Fibroblast of peridontal ligament (primary cell): ENCODE data around the gene LRRC34.

Experiments
- DNase-seq: peaks from one replicate; pipeline ENCODE4 v3.0.0-alpha.2; 2010; ENCODE audit errors: extremely low read depth

LRRC34 gene

DNA sequence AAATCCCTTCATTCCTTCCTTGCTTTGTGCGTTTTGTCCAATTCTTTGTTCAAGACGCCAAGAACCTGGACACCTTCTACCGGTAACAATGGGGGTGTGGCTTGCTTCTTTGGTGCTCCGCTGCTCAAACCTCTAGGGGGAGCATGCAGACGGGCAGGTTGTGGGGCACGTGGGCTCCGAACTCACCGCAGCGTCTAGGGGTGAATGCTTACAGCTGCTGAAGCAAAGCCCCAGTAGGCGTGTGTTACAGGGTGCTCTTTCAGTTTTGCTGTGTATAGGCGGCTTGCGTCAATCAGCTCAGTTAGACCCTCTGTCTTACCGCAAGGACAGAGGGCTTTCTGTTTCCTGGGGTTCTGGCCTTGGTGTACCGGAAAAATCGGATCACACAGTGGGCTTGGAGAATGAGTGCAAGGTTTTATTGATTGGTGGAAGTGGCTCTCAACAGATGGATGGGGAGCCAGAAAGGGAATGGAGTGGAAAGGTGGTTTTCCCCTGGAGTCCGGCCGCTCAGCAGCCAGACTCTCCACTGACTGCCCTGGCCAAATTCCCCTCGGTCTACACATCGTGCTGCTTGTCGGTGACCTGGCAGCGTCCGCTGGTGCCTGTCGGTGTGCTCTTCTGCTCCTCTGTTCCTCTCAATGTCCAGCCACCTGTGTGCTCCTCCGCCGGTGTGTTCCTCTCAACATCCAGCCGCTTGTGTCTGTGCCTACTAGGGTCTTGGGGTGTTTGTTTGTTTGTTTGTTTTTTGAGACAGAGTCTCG, 1.2 kb upstream of the LRRC34 start:
- DNase-seq, result no peak

DNA sequence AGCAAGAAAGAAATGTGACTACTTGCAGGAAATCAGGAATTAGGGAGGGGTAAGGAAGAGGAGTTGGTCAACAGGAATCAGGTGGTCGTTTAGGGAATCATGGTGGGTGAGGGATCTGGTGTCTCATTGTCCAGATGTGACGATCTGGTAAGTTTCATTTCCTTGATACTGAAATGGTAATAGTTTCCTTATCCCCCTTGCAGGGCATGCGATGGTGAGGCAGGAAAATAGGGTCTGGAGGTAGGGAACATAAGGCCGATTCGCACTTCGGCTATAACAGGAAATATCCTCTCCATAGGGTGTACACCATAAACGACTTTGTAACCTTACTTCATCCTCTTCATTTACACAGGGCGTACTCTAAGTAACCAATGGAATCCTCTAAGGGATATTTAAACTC, 574 bp upstream of the LRRC34 start:
- DNase-seq, result no peak

DNA sequence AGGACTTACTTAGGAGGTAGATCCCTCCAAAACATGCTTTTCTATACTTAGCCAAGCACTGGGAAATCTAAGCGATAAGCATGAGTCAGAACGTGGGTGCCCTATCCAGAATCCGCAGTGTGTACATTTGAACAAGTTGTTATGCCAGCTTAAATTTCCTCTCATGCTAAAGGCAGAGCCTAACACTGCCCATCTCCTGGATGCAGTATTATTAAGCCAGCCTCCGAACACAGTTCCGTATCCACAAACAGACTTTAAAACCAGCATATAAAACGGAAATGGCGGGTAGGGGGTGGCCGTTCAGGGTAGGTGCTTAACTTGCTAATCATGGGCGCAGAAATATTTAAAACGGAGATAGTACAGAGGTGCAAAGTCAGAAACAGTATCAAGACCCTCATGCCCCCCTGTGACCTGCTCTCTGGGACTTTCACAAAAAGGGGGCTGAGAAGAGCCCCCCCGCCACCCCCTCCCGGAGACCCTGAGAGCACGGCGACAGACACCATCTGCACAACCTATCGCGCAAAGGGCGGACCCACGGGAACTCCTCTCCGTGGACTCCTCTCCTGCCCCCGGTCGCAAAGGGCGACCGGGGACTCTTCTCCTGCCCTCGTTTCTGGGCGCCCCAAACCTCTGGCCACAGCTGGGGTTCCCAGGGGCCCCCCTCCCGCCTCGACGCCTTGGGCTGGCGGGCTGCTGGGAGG, 923 bp downstream of the LRRC34 start:
- DNase-seq, result peak; percentile 85

GRCh38 chr3:169809230-169809795, 3.4 kb downstream of the LRRC34 start:
- no peak for DNase-seq

DNA sequence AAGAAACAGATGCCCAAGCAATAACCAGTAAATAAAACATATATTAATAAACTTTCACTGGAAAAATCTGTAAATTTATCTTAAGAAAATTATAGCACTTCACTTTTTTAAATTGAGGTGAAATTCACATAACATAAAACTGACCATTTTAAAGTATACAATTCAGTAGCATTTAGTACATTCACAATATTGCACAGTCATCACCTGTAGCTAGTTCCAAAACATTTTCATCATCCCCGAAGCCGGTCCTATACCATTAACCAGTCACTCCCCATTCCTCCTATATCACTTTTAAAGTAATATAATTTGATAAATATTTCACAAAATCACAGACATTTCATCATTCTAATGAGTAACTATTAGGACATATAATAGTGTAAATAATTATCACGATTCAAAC, 8.0 kb downstream of the LRRC34 start:
- no peak for DNase-seq

- no peak for DNase-seq
These were observed 20.3 kb downstream of the LRRC34 start for GRCh38 chr3:169792359-169792758.

GRCh38 chr3:169790687-169791429, 21.8 kb downstream of the LRRC34 start:
- DNase-seq, result peak; percentile 16

GRCh38 chr3:169790219-169790618, 22.5 kb downstream of the LRRC34 start:
- DNase-seq, result peak; percentile 36

DNA sequence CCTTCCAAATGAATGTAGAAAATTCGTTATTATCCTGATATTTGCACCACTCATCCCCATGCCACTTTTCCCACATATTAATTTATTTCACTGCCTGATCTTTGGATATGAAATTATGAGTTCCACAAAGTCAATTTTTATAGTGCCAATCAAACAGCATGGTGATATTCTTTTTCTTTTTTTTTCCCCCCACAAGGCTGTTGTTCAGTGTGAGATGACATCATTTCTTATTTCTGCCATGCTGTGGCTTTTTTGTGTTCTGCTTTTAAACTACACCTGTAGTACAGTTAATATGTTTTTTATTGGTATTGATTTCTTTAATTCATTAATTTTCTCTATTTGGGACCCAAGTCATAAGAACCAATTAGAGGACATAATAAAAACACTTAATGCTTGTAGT, 24.9 kb downstream of the LRRC34 start:
- DNase-seq, result no peak

- DNase-seq, result no peak
These were observed 25.6 kb downstream of the LRRC34 start for GRCh38 chr3:169787120-169787519.

- no peak for DNase-seq
These were observed 31.4 kb downstream of the LRRC34 start for GRCh38 chr3:169781209-169781855.

DNA sequence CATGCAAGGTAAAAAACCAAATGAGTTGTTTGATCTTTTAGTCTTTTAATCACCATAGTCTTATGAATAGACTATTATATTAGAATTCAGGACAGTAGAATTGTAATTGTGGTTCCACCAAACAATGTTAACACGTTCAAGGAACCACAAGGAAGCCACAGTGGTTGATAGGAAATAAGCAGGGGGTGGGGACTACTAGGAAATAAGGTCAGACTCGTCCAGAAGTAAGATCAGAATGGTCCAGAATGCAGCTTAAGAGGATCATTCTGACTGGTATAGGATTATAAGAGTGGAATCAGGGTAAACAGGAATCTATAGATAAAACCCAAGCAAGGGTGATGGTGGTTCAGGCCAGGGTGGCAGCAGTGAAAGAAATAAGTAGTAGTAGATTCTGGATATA, 32.0 kb downstream of the LRRC34 start:
- DNase-seq, result no peak

DNA sequence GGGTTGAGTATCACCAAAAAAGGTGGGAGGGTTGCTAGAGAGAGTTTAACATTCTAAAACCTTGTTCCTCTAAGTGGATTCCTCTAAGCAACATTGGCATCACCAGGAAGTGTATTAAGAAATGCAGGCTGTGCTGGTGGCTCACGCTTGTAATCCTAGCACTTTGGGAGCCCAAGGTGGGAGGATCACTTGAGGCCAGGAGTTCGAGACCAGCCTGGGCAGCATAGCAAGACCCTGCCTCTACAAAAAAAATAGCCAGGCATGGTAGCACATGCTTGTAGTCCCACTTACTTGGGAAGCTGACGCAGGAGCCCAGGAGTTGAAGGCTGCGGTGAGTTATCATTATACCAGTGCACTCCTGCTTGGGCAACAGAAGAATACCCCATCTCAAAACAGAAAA, 34.9 kb downstream of the LRRC34 start:
- no peak for DNase-seq

GRCh38 chr3:169774186-169774585, 38.5 kb downstream of the LRRC34 start:
- DNase-seq, result no peak

DNA sequence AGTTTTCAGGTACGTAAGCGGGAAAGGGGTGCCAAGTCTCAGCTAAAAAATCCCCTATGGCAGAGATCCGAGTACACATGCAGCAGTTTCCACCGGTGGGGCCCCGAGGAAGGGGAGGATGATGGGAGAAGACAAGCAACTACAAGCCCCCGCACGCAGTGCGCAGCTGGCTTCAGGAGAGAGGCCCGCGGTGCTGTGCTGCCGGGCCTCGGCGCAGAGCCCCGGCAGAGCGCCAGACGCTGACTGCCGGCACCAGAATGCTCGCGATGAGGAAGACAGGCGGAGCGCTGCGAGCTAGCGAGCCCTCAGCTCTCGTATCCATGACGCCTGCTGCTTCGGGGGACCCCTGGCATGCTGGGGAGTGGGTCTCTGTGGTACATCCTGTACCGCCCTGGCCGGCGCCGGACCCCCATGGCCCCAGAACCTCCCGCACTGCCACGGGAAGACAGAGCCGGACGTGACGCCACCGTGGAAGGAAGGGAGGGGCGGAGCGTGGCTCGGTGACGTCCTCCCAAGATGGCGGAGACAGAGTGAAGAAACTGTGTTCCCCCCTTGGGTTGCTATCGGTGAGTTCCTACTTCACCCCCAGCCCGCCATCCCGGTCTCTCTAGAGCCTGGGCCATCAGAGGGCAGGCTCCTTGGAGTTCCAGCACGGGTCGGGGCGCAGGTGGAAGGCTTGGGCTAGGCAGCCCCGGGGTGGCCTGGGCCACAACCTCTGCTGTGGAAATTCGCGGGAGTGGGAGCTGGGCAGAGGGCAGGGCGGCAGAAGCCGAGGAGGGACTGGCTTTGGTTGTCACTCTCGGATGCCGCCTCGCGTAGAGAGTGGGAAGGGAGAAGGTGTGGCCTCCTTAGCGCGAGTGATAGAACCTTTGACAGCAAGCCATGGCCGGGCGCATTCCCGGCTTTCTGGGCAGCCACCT, 39.5 kb downstream of the LRRC34 start, which contains the start of gene MYNN:
MYNN (plus strand) TSS at position 500 of the 920 bp plus-strand sequence. CDS start 900 bp downstream, outside the sequence.
- DNase-seq, result peak; percentile 86

GRCh38 chr3:169772305-169772896, 40.3 kb downstream of the LRRC34 start:
- peak; percentile 81 for DNase-seq

DNA sequence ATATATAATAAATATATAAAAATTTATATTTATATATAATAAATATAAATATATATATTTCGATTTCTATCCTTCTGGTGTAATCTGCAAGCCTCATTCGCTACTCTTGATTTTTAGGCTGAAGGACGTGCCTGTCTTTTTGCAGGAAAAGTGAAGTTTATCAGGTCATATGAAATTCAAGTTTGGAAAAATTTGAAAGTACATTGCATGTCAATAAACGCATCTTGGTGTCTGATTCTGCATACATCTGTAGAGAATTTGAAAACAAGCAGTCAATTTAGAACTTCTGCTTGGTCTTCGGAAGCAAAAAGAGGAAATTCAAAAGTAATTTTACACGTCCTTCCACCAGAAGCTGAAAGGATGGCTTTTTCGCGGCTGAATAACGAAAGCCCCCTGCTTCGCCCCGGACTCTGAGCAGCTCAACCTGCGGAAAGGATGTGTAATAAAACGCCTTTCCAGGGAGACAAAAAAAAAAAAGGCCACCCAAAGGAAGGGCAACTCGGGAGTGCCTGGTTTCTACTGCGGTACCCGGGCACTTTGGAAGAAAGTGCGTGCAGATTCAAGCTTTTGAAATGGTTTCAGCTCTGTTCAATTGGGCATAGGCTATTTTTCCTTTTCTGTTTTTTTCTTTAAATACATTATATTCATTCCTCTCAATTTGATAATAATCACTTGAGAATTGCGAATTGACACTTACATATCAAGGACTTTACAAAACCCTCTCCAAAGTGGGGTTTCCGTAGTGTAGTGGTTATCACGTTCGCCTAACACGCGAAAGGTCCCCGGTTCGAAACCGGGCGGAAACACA, 41.0 kb downstream of the LRRC34 start:
- DNase-seq, result peak; percentile 92

- peak; percentile 61 for DNase-seq
These were observed 43.2 kb downstream of the LRRC34 start, which contains the start of gene ACTRT3 for GRCh38 chr3:169769287-169770181. ACTRT3 (minus strand) TSS chr3:169769561; CDS start chr3:169769520, 41 bp downstream.
